HepG2 (cell line): ENCODE measurements around the gene CHFR. TPM values are rescaled to one million over a fixed set of nuclear protein-coding genes. Genes with fewer than 3 reads are reported as not detected.
A peak's percentile ranks its signal among the peaks of the same experiment; 100 is the strongest.

Source experiments
- ATAC-seq: fragments of 200-7000 bp; cut with Tn5 transposase; 3 replicates; pipeline ENCODE4 v1.9.1; 2020; ENCODE audit warnings: mild to moderate bottlenecking, moderate library complexity
- BruUV-seq: library from RNA; stranded (reverse); fragments of 400-500 nt; replicated peaks from 2 replicates; lab custom pipeline; 2021; lab: Mats Ljungman, UMichigan
- CTCF ChIA-PET: fragments of 300-600 bp; formaldehyde crosslinking; extraction: SDS; loops from one replicate; lab custom pipeline; 2021; ENCODE audit warnings: low total read pairs, inconsistent platforms, low intra/inter-chr PET ratio; lab: Yijun Ruan, JAX
- POLR2A ChIA-PET: fragments of 350-600 bp; sonication (Branson Sonifier 250); formaldehyde crosslinking; loops from one replicate; lab custom pipeline; 2020; ENCODE audit warnings: antibody characterized with exemption, inconsistent platforms; lab: Yijun Ruan, JAX
- DNase-seq: peaks from one replicate; pipeline ENCODE4 v3.0.0-alpha.2; 2015; ENCODE audit warnings: low spot score
- FAIRE-seq: peaks from 3 replicates; lab custom pipeline; 2011; peaks lifted over from hg19 to GRCh38; lab: Jason Lieb, UNC
- H2AFZ ChIP-seq: one replicate; pipeline ENCODE4 v1.6.1; 2011; ENCODE audit warnings: low read length, inconsistent platforms
- H3K27ac ChIP-seq: fragments of 300-600 bp; 3 replicates; pipeline ENCODE4 v1.8.0; 2011; ENCODE audit warnings: mixed run types, mild to moderate bottlenecking, mixed read lengths, low read length, inconsistent platforms; ENCODE audit not compliant: insufficient read depth; ENCODE audit errors: extremely low read length
- H3K27me3 ChIP-seq, 2 experiments: fragments of 200-600 bp in 1 of 2; 2 replicates in 1 of 2; 3 replicates in 1 of 2; pipeline versions ENCODE4 v1.6.0 to v1.8.0; 2011; ENCODE audit warnings: low read length in 2 of 2, mild to moderate bottlenecking in 2 of 2, moderate library complexity in 2 of 2, inconsistent platforms in 1 of 2; ENCODE audit not compliant: insufficient read depth in 2 of 2, control insufficient read depth in 1 of 2
- H3K36me3 ChIP-seq, 2 experiments: fragments of 200-600 bp in 1 of 2; replicated peaks in 1 of 2; 2 replicates in 1 of 2; 3 replicates in 1 of 2; pipeline versions ENCODE4 v1.5.1 to v1.8.0; 2011; ENCODE audit warnings: low read length in 2 of 2, inconsistent platforms in 1 of 2; ENCODE audit not compliant: insufficient read depth in 2 of 2, control insufficient read depth in 1 of 2
- H3K4me1 ChIP-seq: 2 replicates; pipeline ENCODE4 v1.5.1; 2012; ENCODE audit warnings: low read length, inconsistent platforms; ENCODE audit not compliant: insufficient read depth
- H3K4me2 ChIP-seq: 2 replicates; pipeline ENCODE4 v1.6.0; 2011; ENCODE audit warnings: low read depth, low read length, inconsistent platforms
- H3K4me3 ChIP-seq, 3 experiments: fragments of 200-600 bp in 1 of 3; sonication (generic), shearing (Covaris generic) in 1 of 3; replicated peaks in 1 of 3; 2 replicates each; pipeline ENCODE4 v1.5.1; 2011 to 2016; ENCODE audit warnings: low read length in 3 of 3, inconsistent platforms in 2 of 3, low read depth in 2 of 3, mild to moderate bottlenecking in 2 of 3, control low read depth in 1 of 3, mixed read lengths in 1 of 3; ENCODE audit not compliant: insufficient read depth in 1 of 3
- H3K79me2 ChIP-seq: one replicate; pipeline ENCODE4 v1.6.1; 2011; ENCODE audit warnings: low read length, inconsistent platforms; ENCODE audit not compliant: insufficient read depth
- H3K9ac ChIP-seq: 2 replicates; pipeline ENCODE4 v1.6.0; 2011; ENCODE audit warnings: mild to moderate bottlenecking, low read depth, low read length, inconsistent platforms; ENCODE audit not compliant: insufficient read depth
- H3K9me3 ChIP-seq: 2 replicates; pipeline ENCODE4 v1.5.1; 2012; ENCODE audit warnings: mild to moderate bottlenecking, low read length
- H4K20me1 ChIP-seq: 2 replicates; pipeline ENCODE4 v1.6.0; 2011; ENCODE audit warnings: inconsistent platforms, mild to moderate bottlenecking, low read length, moderate library complexity; ENCODE audit not compliant: insufficient read depth
- FOXC1 ChIP-seq: sonication (generic); formaldehyde crosslinking; IDR thresholded peaks from 2 replicates; pipeline ENCODE4 v1.8.0; 2022; ENCODE audit warnings: mild to moderate bottlenecking, missing genetic modification reagents, borderline replicate concordance
- IRF1 ChIP-seq: sonication (generic); formaldehyde crosslinking; IDR thresholded peaks from 2 replicates; pipeline ENCODE4 v1.4.0; 2020; ENCODE audit warnings: low read depth, mild to moderate bottlenecking, missing genetic modification reagents
- NBN ChIP-seq: fragments of 450-650 bp; conservative IDR thresholded peaks from 2 replicates; pipeline ENCODE4 v1.6.1; 2017
- PRMT3 ChIP-seq: sonication (generic); formaldehyde crosslinking; IDR thresholded peaks from 2 replicates; pipeline ENCODE4 v1.8.1; 2022; ENCODE audit warnings: low read depth, mild to moderate bottlenecking, moderate library complexity, missing genetic modification reagents, borderline replicate concordance
- SOX5 ChIP-seq: IDR thresholded peaks from 2 replicates; pipeline ENCODE4 v1.6.1; 2016; ENCODE audit warnings: borderline replicate concordance
- ZBTB44 ChIP-seq: sonication (generic); formaldehyde crosslinking; IDR thresholded peaks from 2 replicates; pipeline ENCODE4 v1.4.0; 2020; ENCODE audit warnings: missing genetic modification reagents
- ZNF143 ChIP-seq: sonication (generic); formaldehyde crosslinking; IDR thresholded peaks from 2 replicates; pipeline ENCODE4 v1.4.0; 2020; ENCODE audit warnings: missing genetic modification reagents
- ZNF460 ChIP-seq: sonication (generic); formaldehyde crosslinking; IDR thresholded peaks from 2 replicates; pipeline ENCODE4 v1.5.1; 2020; ENCODE audit warnings: missing genetic modification reagents, mild to moderate bottlenecking, borderline replicate concordance
- ZNF572 ChIP-seq: sonication (generic); formaldehyde crosslinking; IDR thresholded peaks from 2 replicates; pipeline ENCODE4 v1.5.1; 2020; ENCODE audit warnings: mild to moderate bottlenecking, missing genetic modification reagents
- WGBS: methylation state at CpG from one replicate; pipeline ENCODE4 v1.1.6; 2017; ENCODE audit warnings: low lambda C conversion rate; 5-methylcytosine and 5-hydroxymethylcytosine counted together
- in situ Hi-C: cut with HindIII; loops from 2 replicates; pipeline ENCODE4 v1.10.0; 2017; ENCODE audit warnings: low pct_unique_long_range_greater_than_20kb; ENCODE audit not compliant: extremely low pct_ligation_motif_present
- intact Hi-C: fragments of 100-400 bp; cut with micrococcal nuclease; formaldehyde crosslinking; loops from one replicate; pipeline ENCODE4 v1.10.0; 2022; ENCODE audit not compliant: unreplicated experiment
- polyA plus RNA-seq, 8 experiments: library from polyadenylated mRNA; depleted of rRNA in 3 of 8; stranded (reverse) in 7 of 8; unstranded in 1 of 8; fragments of >200 nt; fragmentation: Illumina TruSeq in 4 of 8; extraction: Trizol in 4 of 8; gene quantifications; 2 replicates each; pipeline versions ENCODE4 v1.2.1 to v1.2.3, GENCODE V29; 2011 to 2016; ENCODE audit warnings: low read depth in 4 of 8, missing spikeins in 1 of 8, mixed read lengths in 1 of 8; ENCODE audit not compliant: insufficient read depth in 1 of 8
- total RNA-seq, 5 experiments: library from RNA; depleted of rRNA; stranded (reverse); fragments of >200 nt; fragmentation: Illumina TruSeq; extraction: Trizol; gene quantifications; 2 replicates each; pipeline ENCODE4 v1.2.3, GENCODE V29; 2016; ENCODE audit warnings: low read depth in 1 of 5
- TF ChIP-seq, protein P1 (sequence below): sonication (generic); formaldehyde crosslinking; IDR thresholded peaks from 2 replicates; pipeline ENCODE4 v1.8.0; 2022; ENCODE audit warnings: mild to moderate bottlenecking, missing genetic modification reagents

Gene CHFR
- total and polyA plus RNA-seq, 2 of the 13 experiments (the other 11 are each of a cell fraction or from before 2014, with no cell fraction given), result 21.4 to 21.5 TPM

- Histone ChIP-seq H3K9me3 (no peaks in the 10 kb centered on the region), H3K4me1 (no peaks in the 10 kb centered on the region), H3K4me2 (no peak overlapping the region), H4K20me1 (no peaks in the 10 kb centered on the region; the same call in 1 of the 2 replicates), H3K9ac (no peak overlapping the region), H3K27ac (no peak overlapping the region), H3K36me3 (peaks cover 37 to 67% of the 10 kb centered on the region in 2 experiments; a peak in 4 of 5 replicates), H3K4me3 (no peak overlapping the region), H3K79me2 (no peaks in the 10 kb centered on the region), H2AFZ (no peak overlapping the region), H3K27me3 (no peaks in the 10 kb centered on the region)
- FAIRE-seq, result no peak
- no peak for DNase-seq
- no peak for ATAC-seq
- 93% methylated on average over 14 of the region's 14 CpGs for WGBS
- intact Hi-C loops (no loop called here), in situ Hi-C loops (no loop called here)
- TSS peak; percentile 42 for BruUV-seq
- TF ChIP-seq SOX5, result no peak
- TF ChIP-seq IRF1 (CRISPR knock-in tag), result no peak
- TF ChIP-seq ZNF572 (CRISPR knock-in tag), result no peak
- TF ChIP-seq NBN, result no peak
- TF ChIP-seq, protein P1, sequence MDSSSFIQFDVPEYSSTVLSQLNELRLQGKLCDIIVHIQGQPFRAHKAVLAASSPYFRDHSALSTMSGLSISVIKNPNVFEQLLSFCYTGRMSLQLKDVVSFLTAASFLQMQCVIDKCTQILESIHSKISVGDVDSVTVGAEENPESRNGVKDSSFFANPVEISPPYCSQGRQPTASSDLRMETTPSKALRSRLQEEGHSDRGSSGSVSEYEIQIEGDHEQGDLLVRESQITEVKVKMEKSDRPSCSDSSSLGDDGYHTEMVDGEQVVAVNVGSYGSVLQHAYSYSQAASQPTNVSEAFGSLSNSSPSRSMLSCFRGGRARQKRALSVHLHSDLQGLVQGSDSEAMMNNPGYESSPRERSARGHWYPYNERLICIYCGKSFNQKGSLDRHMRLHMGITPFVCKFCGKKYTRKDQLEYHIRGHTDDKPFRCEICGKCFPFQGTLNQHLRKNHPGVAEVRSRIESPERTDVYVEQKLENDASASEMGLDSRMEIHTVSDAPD, result no peak
- TF ChIP-seq ZNF460, result no peak
- TF ChIP-seq FOXC1 (CRISPR knock-in tag), result no peak
- no peak for TF ChIP-seq PRMT3 (CRISPR knock-in tag)
- no peak for TF ChIP-seq ZNF143 (CRISPR knock-in tag)
- TF ChIP-seq ZBTB44 (CRISPR knock-in tag), result no peak
- CTCF ChIA-PET, result no interaction called here
- POLR2A ChIA-PET, result no interaction called here
Observed at GRCh38 chr12:132795847-132796246, 91.6 kb downstream of the CHFR start.
